HEK293T (cell line): ENCODE data around the gene AQP1.
A peak's percentile ranks its signal among the peaks of the same experiment; 100 is the strongest.

ENCODE experiments used
- CTCF ChIA-PET: fragments of 350-600 bp; formaldehyde crosslinking; extraction: SDS; loops from one replicate; lab custom pipeline; 2021; ENCODE audit warnings: antibody characterized with exemption, inconsistent platforms; lab: Yijun Ruan, JAX
- POLR2A ChIA-PET: fragments of 350-600 bp; formaldehyde crosslinking; extraction: SDS; loops from one replicate; lab custom pipeline; 2020; ENCODE audit warnings: antibody characterized with exemption, inconsistent platforms; lab: Yijun Ruan, JAX
- DNase-seq: peaks from one replicate; pipeline ENCODE4 v3.0.0; 2012; ENCODE audit warnings: mixed read lengths; ENCODE audit errors: extremely low spot score
- ARNT ChIP-seq: fragments of 450-650 bp; IDR thresholded peaks from 2 replicates; pipeline ENCODE4 v1.6.1; 2017; ENCODE audit warnings: mild to moderate bottlenecking
- BHLHE40 ChIP-seq: fragments of 450-650 bp; IDR thresholded peaks from 2 replicates; pipeline ENCODE4 v1.6.1; 2016; ENCODE audit warnings: mild to moderate bottlenecking, moderate library complexity, borderline replicate concordance
- CTBP1 ChIP-seq: fragments of 450-650 bp; IDR thresholded peaks from 2 replicates; pipeline ENCODE4 v1.6.1; 2016; ENCODE audit warnings: borderline replicate concordance
- ELF4 ChIP-seq: fragments of 450-650 bp; IDR thresholded peaks from 2 replicates; pipeline ENCODE4 v1.6.1; 2017; ENCODE audit warnings: antibody characterized with exemption
- FOXA1 ChIP-seq: fragments of 450-650 bp; IDR thresholded peaks from 2 replicates; pipeline ENCODE4 v1.6.1; 2016; ENCODE audit warnings: mild to moderate bottlenecking
- FOXK2 ChIP-seq: fragments of 450-650 bp; IDR thresholded peaks from 2 replicates; pipeline ENCODE4 v1.6.1; 2016; ENCODE audit warnings: mild to moderate bottlenecking
- FOXM1 ChIP-seq: fragments of 450-650 bp; IDR thresholded peaks from 2 replicates; pipeline ENCODE4 v1.6.1; 2017; ENCODE audit warnings: mild to moderate bottlenecking, borderline replicate concordance
- HDGF ChIP-seq: fragments of 450-650 bp; IDR thresholded peaks from 2 replicates; pipeline ENCODE4 v1.6.1; 2017; ENCODE audit warnings: antibody characterized with exemption, borderline replicate concordance
- L3MBTL2 ChIP-seq: fragments of 450-650 bp; conservative IDR thresholded peaks from 2 replicates; pipeline ENCODE4 v1.6.1; 2016; ENCODE audit warnings: mild to moderate bottlenecking
- LEF1 ChIP-seq: fragments of 450-650 bp; IDR thresholded peaks from 2 replicates; pipeline ENCODE4 v1.6.1; 2017; ENCODE audit warnings: mild to moderate bottlenecking, borderline replicate concordance
- NFRKB ChIP-seq: fragments of 450-650 bp; IDR thresholded peaks from 2 replicates; pipeline ENCODE4 v1.6.1; 2016; ENCODE audit warnings: mild to moderate bottlenecking, moderate library complexity
- SP1 ChIP-seq: fragments of 450-650 bp; IDR thresholded peaks from 2 replicates; pipeline ENCODE4 v1.6.1; 2017
- SUZ12 ChIP-seq: fragments of 450-650 bp; IDR thresholded peaks from 2 replicates; pipeline ENCODE4 v1.6.1; 2016; ENCODE audit warnings: mild to moderate bottlenecking
- TARDBP ChIP-seq: fragments of 450-650 bp; IDR thresholded peaks from 2 replicates; pipeline ENCODE4 v1.6.1; 2016
- ZNF384 ChIP-seq: fragments of 450-650 bp; IDR thresholded peaks from 2 replicates; pipeline ENCODE4 v1.6.1; 2016
- TF ChIP-seq, protein P1 (sequence below): fragments of 450-650 bp; IDR thresholded peaks from 2 replicates; pipeline ENCODE4 v1.6.1; 2016

AQP1 gene

GRCh38 chr7:30965372-30965771 is 53.7 kb downstream of the AQP1 start:
- no peak for TF ChIP-seq ZNF384
- TF ChIP-seq HDGF, result no peak
- no peak for TF ChIP-seq FOXA1
- TF ChIP-seq SUZ12, result no peak
- no peak for TF ChIP-seq SP1
- TF ChIP-seq ARNT, result no peak
- no peak for TF ChIP-seq CTBP1
- TF ChIP-seq FOXM1, result no peak
- DNase-seq, result no peak
- CTCF ChIA-PET, result interaction anchor here (1.4 kb wide), 1 partner anchor 19 kb away, joined by 3 read pairs; no protein-coding TSS in a partner anchor
- POLR2A ChIA-PET, result no interaction called here

DNA sequence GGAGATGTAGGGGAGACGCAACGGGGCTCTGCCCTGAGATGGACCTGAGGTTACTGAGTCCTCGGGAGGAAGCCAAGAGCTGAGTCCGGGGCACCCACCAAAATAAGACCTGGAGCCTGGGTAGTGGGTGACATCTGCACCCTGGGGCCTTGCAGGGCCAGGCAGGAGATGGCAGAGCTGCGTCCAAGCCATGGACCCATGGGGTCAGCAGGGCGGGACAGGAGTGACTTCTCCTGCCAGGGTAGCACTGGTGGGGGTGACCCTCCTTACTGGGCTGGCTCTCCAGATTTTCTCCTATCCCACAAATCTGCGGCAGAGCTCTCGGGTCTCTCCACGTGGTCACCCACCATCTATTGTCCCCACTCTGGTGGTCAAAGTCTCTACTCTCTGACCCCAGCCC is 54.2 kb downstream of the AQP1 start:
- TF ChIP-seq NFRKB, result no peak
- TF ChIP-seq, protein P1, sequence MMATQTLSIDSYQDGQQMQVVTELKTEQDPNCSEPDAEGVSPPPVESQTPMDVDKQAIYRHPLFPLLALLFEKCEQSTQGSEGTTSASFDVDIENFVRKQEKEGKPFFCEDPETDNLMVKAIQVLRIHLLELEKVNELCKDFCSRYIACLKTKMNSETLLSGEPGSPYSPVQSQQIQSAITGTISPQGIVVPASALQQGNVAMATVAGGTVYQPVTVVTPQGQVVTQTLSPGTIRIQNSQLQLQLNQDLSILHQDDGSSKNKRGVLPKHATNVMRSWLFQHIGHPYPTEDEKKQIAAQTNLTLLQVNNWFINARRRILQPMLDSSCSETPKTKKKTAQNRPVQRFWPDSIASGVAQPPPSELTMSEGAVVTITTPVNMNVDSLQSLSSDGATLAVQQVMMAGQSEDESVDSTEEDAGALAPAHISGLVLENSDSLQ, result no peak
- TF ChIP-seq FOXK2, result no peak
- no peak for TF ChIP-seq ARNT
- TF ChIP-seq HDGF, result no peak
- no peak for TF ChIP-seq CTBP1
- TF ChIP-seq FOXM1, result no peak
- no peak for TF ChIP-seq FOXA1
- no peak for TF ChIP-seq L3MBTL2
- no peak for TF ChIP-seq ZNF384
- no peak for TF ChIP-seq LEF1
- DNase-seq, result peak; percentile 2
- POLR2A ChIA-PET, result no interaction called here
- CTCF ChIA-PET, result interaction anchor here (1.0 to 1.4 kb wide), 2 partner anchors 18 to 159 kb away, joined by 3 read pairs; no protein-coding TSS in a partner anchor

DNA sequence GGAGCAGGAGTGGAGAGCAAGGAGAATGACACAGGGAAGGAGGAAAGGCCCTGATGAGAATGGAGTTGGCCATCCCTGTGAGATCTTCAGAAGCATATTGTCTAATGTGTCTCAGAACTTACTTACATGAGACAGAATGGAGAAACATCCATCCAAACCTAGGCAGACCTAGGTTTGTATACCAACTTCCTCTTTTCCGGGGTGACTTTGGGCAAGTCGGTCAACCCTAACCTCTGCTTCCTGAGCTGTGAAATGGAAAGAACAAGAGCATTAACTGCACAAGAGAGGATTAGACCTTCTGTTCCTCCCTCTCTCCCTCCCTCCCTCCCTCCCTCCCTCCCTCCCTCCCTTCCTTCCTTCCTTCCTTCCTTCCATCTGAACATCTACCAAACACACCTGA is 56.6 kb downstream of the AQP1 start:
- TF ChIP-seq FOXK2 (no peak), ZNF384 (no peak), SUZ12 (no peak), TARDBP (no peak), SP1 (no peak), ELF4 (no peak)
- ChIA-PET POLR2A (no interaction called here), CTCF (interaction anchor here (0.7 kb wide), 1 partner anchor 128 kb away, joined by 3 read pairs; no protein-coding TSS in a partner anchor)
- DNase-seq, result no peak

GRCh38 chr7:30968747-30969603 is 57.3 kb downstream of the AQP1 start:
- TF ChIP-seq BHLHE40 (no peak), FOXA1 (no peak), ELF4 (no peak), ARNT (no peak), NFRKB (no peak)
- TF ChIP-seq, protein P1, result no peak
- CTCF ChIA-PET, result interaction anchor here (0.7 kb wide), 1 partner anchor 129 kb away, joined by 3 read pairs; no protein-coding TSS in a partner anchor
- POLR2A ChIA-PET, result no interaction called here
- peak; percentile 2 for DNase-seq

DNA sequence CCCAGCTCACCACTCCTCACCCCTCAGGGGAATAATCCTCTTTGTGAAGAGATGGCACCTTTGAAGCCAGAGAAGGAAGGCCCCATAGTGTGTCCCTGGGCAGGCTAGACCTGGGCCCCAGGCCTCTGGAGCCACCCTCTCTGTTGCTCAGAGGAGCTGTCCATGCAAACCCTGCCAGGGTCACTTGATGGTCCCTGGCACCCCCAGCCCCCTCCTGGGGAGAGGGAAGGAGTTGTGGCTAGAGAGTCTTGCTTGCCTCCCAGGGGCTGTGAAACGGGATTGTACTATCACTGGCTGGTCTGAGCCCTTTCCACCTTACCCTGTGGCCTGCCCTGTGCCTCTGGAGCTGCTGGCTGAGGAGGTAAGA is 57.9 kb downstream of the AQP1 start:
- ChIA-PET CTCF (interaction anchor here (0.6 kb wide), 1 partner anchor 12 kb away, joined by 3 read pairs; no protein-coding TSS in a partner anchor), POLR2A (no interaction called here)
- no peak for TF ChIP-seq CTBP1
- TF ChIP-seq FOXA1, result no peak
- no peak for DNase-seq

DNA sequence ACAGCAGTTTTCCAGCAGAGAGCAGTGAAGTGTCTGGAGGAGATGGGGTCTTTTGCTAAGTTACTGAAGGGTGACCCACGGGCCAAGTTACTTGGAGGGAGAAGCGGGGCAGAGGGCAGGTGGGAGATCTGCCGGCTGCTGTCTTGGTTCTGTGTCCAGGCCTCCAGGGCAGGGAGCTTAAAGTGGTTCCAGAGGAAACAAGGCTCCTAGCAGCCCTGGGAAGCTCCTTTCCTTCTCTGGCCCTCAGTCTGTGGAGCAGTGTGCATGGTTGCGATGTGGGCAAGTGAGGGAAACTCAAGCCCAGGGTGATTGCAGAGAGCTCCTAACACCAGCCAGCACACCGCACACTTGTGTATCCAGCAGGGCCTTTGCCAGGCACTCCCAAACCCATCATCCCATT is 58.4 kb downstream of the AQP1 start:
- TF ChIP-seq SP1 (no peak), ARNT (no peak), LEF1 (no peak), FOXA1 (no peak), SUZ12 (no peak), FOXM1 (no peak), NFRKB (no peak), BHLHE40 (no peak), L3MBTL2 (no peak), FOXK2 (no peak)
- TF ChIP-seq, protein P1, result no peak
- CTCF ChIA-PET, result interaction anchor here (0.6 to 2.2 kb wide), 3 partner anchors 11 to 153 kb away, joined by 3 to 12 read pairs (median 3); no protein-coding TSS in a partner anchor
- peak; percentile 1 for DNase-seq
- POLR2A ChIA-PET, result no interaction called here

DNA sequence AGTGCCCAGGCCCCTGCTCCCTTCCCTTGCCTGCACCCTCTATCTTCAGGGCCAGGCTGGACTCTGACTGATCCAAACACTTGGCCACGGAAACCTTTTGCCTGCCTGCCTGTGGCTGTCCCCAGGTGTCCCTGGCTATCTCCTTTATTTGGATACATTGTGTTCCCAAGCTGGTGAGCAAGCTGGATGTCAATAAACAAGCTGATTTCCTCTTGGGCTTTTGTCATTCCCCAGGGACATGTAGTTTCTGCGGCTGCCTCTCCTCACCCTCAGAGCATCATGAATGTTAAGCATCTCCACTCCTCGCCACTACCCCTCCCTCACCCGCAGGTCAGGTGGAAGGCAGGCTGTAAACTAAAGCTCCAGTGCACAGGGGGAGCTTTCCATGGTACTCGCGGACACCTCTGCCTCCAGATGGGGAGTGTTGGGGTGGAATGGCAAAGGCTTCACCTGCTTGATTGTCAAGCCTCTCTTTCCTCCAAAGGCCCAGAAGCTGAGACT is 59.0 kb downstream of the AQP1 start:
- CTCF ChIA-PET, result interaction anchor here (0.8 to 2.2 kb wide), 2 partner anchors 32 to 152 kb away, joined by 3 to 12 read pairs; no protein-coding TSS in a partner anchor
- no peak for TF ChIP-seq NFRKB
- TF ChIP-seq, protein P1, result no peak
- no peak for TF ChIP-seq FOXA1
- no peak for TF ChIP-seq ARNT
- no peak for TF ChIP-seq SUZ12
- no peak for TF ChIP-seq CTBP1
- TF ChIP-seq TARDBP, result no peak
- TF ChIP-seq ZNF384, result no peak
- TF ChIP-seq L3MBTL2, result no peak
- no peak for TF ChIP-seq ELF4
- TF ChIP-seq BHLHE40, result no peak
- TF ChIP-seq FOXM1, result no peak
- TF ChIP-seq HDGF, result no peak
- POLR2A ChIA-PET, result no interaction called here
- peak; percentile 8 for DNase-seq
